Endometrium (tissue), 2 donors: ENCODE measurements around the gene RAPGEF5.

ENCODE experiments used
- FAIRE-seq: peaks from 2 replicates; lab custom pipeline; 2012; peaks lifted over from hg19 to GRCh38; lab: Jason Lieb, UNC
- donor health status: control.
- donor health status: control.

Gene RAPGEF5

GRCh38 chr7:22305706-22306105, 51.2 kb downstream of the RAPGEF5 start:
- FAIRE-seq = no peak

- no peak for FAIRE-seq
Measured at GRCh38 chr7:22302951-22303423, 54.0 kb downstream of the RAPGEF5 start.

GRCh38 chr7:22302193-22302592, 54.8 kb downstream of the RAPGEF5 start:
- FAIRE-seq = no peak

- no peak for FAIRE-seq
Measured at GRCh38 chr7:22301790-22302189, 55.2 kb downstream of the RAPGEF5 start.

GRCh38 chr7:22300839-22301238, 56.1 kb downstream of the RAPGEF5 start:
- FAIRE-seq = no peak

GRCh38 chr7:22296916-22297315, 60.0 kb downstream of the RAPGEF5 start:
- FAIRE-seq = no peak

- FAIRE-seq = no peak
Measured at GRCh38 chr7:22296265-22296566, 60.7 kb downstream of the RAPGEF5 start.

- FAIRE-seq = no peak
Measured at GRCh38 chr7:22295402-22296264, 61.3 kb downstream of the RAPGEF5 start.

GRCh38 chr7:22292531-22292930, 64.4 kb downstream of the RAPGEF5 start:
- FAIRE-seq = no peak

GRCh38 chr7:22291977-22292376, 65.0 kb downstream of the RAPGEF5 start:
- FAIRE-seq = no peak

GRCh38 chr7:22288202-22288601, 68.8 kb downstream of the RAPGEF5 start:
- no peak for FAIRE-seq

GRCh38 chr7:22287412-22287811, 69.5 kb downstream of the RAPGEF5 start:
- FAIRE-seq = no peak

- FAIRE-seq = no peak
Measured at GRCh38 chr7:22286436-22286835, 70.5 kb downstream of the RAPGEF5 start.

- FAIRE-seq = no peak
Measured at GRCh38 chr7:22281481-22281880, 75.5 kb downstream of the RAPGEF5 start.

- no peak for FAIRE-seq
Measured at GRCh38 chr7:22280031-22280430, 76.9 kb downstream of the RAPGEF5 start.

GRCh38 chr7:22278660-22279059, 78.3 kb downstream of the RAPGEF5 start:
- FAIRE-seq = no peak

- FAIRE-seq = no peak
Measured at GRCh38 chr7:22277375-22277774, 79.6 kb downstream of the RAPGEF5 start.

- FAIRE-seq = no peak
Measured at GRCh38 chr7:22275661-22276060, 81.3 kb downstream of the RAPGEF5 start.

GRCh38 chr7:22271311-22271710, 85.6 kb downstream of the RAPGEF5 start:
- FAIRE-seq = no peak

- FAIRE-seq = no peak
Measured at GRCh38 chr7:22270371-22270770, 86.6 kb downstream of the RAPGEF5 start.

- FAIRE-seq = no peak
Measured at GRCh38 chr7:22269963-22270362, 87.0 kb downstream of the RAPGEF5 start.

- no peak for FAIRE-seq
Measured at GRCh38 chr7:22268884-22269421, 88.0 kb downstream of the RAPGEF5 start.

- FAIRE-seq = no peak
Measured at GRCh38 chr7:22267930-22268615, 88.9 kb downstream of the RAPGEF5 start.
